Activated CD8-positive, alpha-beta memory T cell treated with anti-CD3 and anti-CD28 coated beads for 24 hours (primary cell): ENCODE measurements around the gene NANOS1.

Source experiments
- DNase-seq: peaks from one replicate; pipeline ENCODE4 v3.0.0-alpha.2; 2020

NANOS1 gene

GRCh38 chr10:119029613-119030420, at the start of gene NANOS1:
NANOS1 (plus strand) TSS chr10:119029714; CDS start chr10:119029802, 88 bp downstream.
- peak; percentile 73 for DNase-seq

- no peak for DNase-seq
These were observed 49.2 kb upstream of the NANOS1 start for GRCh38 chr10:118980135-118980865.

GRCh38 chr10:118980870-118981269, 48.6 kb upstream of the NANOS1 start:
- DNase-seq, result no peak

GRCh38 chr10:118981946-118982345, 47.6 kb upstream of the NANOS1 start:
- no peak for DNase-seq

GRCh38 chr10:118982366-118982765, 47.1 kb upstream of the NANOS1 start:
- DNase-seq, result no peak

- no peak for DNase-seq
These were observed 46.3 kb upstream of the NANOS1 start for GRCh38 chr10:118983263-118983662.

- DNase-seq, result no peak
These were observed 43.9 kb upstream of the NANOS1 start for GRCh38 chr10:118985576-118985975.

- peak; percentile 44 for DNase-seq
These were observed 42.4 kb upstream of the NANOS1 start for GRCh38 chr10:118986815-118987790.

GRCh38 chr10:118990326-118990725, 39.2 kb upstream of the NANOS1 start:
- DNase-seq, result no peak

GRCh38 chr10:118992496-118992895, 37.0 kb upstream of the NANOS1 start:
- DNase-seq, result peak; percentile 35

GRCh38 chr10:118993214-118993613, 36.3 kb upstream of the NANOS1 start:
- DNase-seq, result no peak

- no peak for DNase-seq
These were observed 35.2 kb upstream of the NANOS1 start for GRCh38 chr10:118994321-118994720.

GRCh38 chr10:118995739-118996138, 33.8 kb upstream of the NANOS1 start:
- no peak for DNase-seq

GRCh38 chr10:118997379-118997778, 32.1 kb upstream of the NANOS1 start:
- no peak for DNase-seq

GRCh38 chr10:118998183-118998582, 31.3 kb upstream of the NANOS1 start:
- DNase-seq, result no peak

GRCh38 chr10:119001717-119002500, 27.6 kb upstream of the NANOS1 start:
- no peak for DNase-seq

- DNase-seq, result peak; percentile 28
These were observed 25.8 kb upstream of the NANOS1 start for GRCh38 chr10:119003572-119004289.

- DNase-seq, result no peak
These were observed 24.0 kb upstream of the NANOS1 start for GRCh38 chr10:119005362-119006043.

GRCh38 chr10:119006451-119007210, 22.9 kb upstream of the NANOS1 start:
- no peak for DNase-seq

GRCh38 chr10:119007211-119007574, 22.3 kb upstream of the NANOS1 start:
- DNase-seq, result no peak
